NCI-H1417 treated with DMSO at 0.1 percent for 48 hours (cell line): ENCODE results near the gene RFWD3.

Experiments used
- DNase-seq: peaks from one replicate; lab custom pipeline; 2025; lab: John Stamatoyannopoulos, UW

RFWD3 gene

DNA sequence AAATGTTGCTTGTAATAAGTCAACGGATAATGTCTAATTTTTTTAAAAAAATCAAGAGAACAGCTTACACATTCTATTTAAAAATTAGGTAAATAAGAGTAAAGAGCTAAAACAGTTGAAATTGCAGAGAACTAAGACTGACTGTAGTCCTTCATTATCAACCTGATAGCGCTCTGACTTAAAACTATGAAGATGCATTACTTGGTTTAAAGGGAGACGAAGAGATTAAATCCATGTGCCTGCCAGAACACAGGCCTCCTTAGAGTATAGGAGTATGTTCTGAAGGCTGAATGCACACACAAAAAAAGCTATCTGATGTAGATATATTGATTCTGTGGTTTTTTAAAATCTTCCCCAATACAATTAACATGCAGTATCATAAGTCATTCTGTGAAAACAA is 88.2 kb downstream of the RFWD3 start:
- DNase-seq = no peak

- no peak for DNase-seq
Measured at GRCh38 chr16:74577882-74578366, 88.8 kb downstream of the RFWD3 start.

- no peak for DNase-seq
Measured at GRCh38 chr16:74575807-74576643, 90.7 kb downstream of the RFWD3 start.

GRCh38 chr16:74575175-74575806 is 91.4 kb downstream of the RFWD3 start:
- no peak for DNase-seq

GRCh38 chr16:74574146-74574545 is 92.5 kb downstream of the RFWD3 start:
- DNase-seq = no peak

- no peak for DNase-seq
Measured at GRCh38 chr16:74573622-74574021, 93.1 kb downstream of the RFWD3 start.
